Measurements from ENCODE around the gene TEX48. TPM values are rescaled to one million over a fixed set of nuclear protein-coding genes. Genes with fewer than 3 reads are reported as not detected.

Gene TEX48
- total and polyA plus RNA-seq, 2 experiments from 2014 or later, result not detected

- H3K9me3 Mint-ChIP-seq, result no peaks in the 10 kb centered on the region
- Histone ChIP-seq H3K27ac (ENCODE audit: low read depth) (no peak overlapping the region), H3F3A (replicated peaks; ENCODE audit: low read depth) (no peaks in the 10 kb centered on the region), H3K79me2 (replicated peaks; ENCODE audit: insufficient read depth) (no peaks in the 10 kb centered on the region), H2AFZ (no peak overlapping the region), H4K20me1 (replicated peaks; ENCODE audit: insufficient read depth) (no peaks in the 10 kb centered on the region), H3K4me3 (no peak overlapping the region), H3K9me2 (ENCODE audit: insufficient read depth) (no peaks in the 10 kb centered on the region), H3K4me1 (ENCODE audit: insufficient read depth) (no peaks in the 10 kb centered on the region), H3K4me2 (no peak overlapping the region), H3K36me3 (ENCODE audit: insufficient read depth) (no peaks in the 10 kb centered on the region; the same call in 1 of the 2 replicates), H3K27me3 (ENCODE audit: insufficient read depth) (no peaks in the 10 kb centered on the region)
- TF ChIP-seq ZNF331 (CRISPR knock-in tag; IDR thresholded peaks at IDR 0.05; ENCODE audit: low read depth) (no peak), ZNF462 (CRISPR knock-in tag; IDR thresholded peaks at IDR 0.05) (no peak), REST (IDR thresholded peaks at IDR 0.05; ENCODE audit: unreplicated experiment) (no peak), ZNF114 (CRISPR knock-in tag; IDR thresholded peaks at IDR 0.05) (no peak), EZH2phosphoT487 (IDR thresholded peaks at IDR 0.05; ENCODE audit: unreplicated experiment) (no peak), POLR2AphosphoS5 (IDR thresholded peaks at IDR 0.05; ENCODE audit: low read depth) (no peak), CTCF (conservative IDR thresholded peaks at IDR 0.05; ENCODE audit: low read depth in 2 of 2) (no peak), ETS1 (IDR thresholded peaks at IDR 0.05) (no peak), JUNB (IDR thresholded peaks at IDR 0.05; ENCODE audit: unreplicated experiment) (no peak), NANOG (IDR thresholded peaks at IDR 0.05; ENCODE audit: borderline replicate concordance) (no peak), EZH2 (IDR thresholded peaks at IDR 0.05; ENCODE audit: low read depth, unreplicated experiment) (no peak), STAT1 (IDR thresholded peaks at IDR 0.05; ENCODE audit: unreplicated experiment) (no peak), CREB1 (CRISPR knock-in tag; IDR thresholded peaks at IDR 0.05; ENCODE audit: low read depth) (no peak)
- H3K27me3 Mint-ChIP-seq (ENCODE audit: insufficient read depth, low read depth, poor library complexity), result peaks cover 2% of the 10 kb centered on the region
- DNase-seq (ENCODE audit: low spot score), result no peak
- H3K4me3 Mint-ChIP-seq, result no peak overlapping the region
- H3K36me3 Mint-ChIP-seq (ENCODE audit: low read depth), result peaks cover 34% of the 10 kb centered on the region
- H3K4me1 Mint-ChIP-seq, result no peaks in the 10 kb centered on the region
- no peak for ATAC-seq
- no peak overlapping the region for H3K27ac Mint-ChIP-seq
These were observed 54.4 kb downstream of the TEX48 start for GRCh38 chr9:114627553-114627952.
